CD4-positive, alpha-beta T cell treated with Interleukin-17A for 1 hour (primary cell): ENCODE data around the gene SPTSSB.
A peak's percentile ranks its signal among the peaks of the same experiment; 100 is the strongest.

Experiments
- DNase-seq: peaks from one replicate; pipeline ENCODE4 v3.0.0-alpha.2; 2020

SPTSSB gene

DNA sequence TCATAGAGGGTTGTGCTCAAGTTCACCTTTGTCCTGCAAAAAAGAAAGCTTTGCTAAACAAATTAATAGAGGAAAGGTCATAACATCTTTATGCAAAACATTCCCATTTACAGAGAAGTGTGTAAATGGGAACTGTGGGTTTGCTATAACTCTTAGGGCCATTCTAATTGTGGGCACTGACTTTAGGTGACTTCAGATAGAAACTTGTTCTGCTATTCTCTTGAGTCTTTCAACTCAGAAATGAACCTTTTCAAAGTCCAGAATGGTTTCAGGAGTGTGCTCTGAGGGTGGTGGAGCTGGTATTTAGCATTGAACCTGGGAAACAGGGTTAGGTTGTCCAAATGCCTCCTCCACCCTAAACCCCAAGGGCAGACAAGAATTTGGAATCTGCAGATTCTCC, 34.0 kb downstream of the SPTSSB start:
- no peak for DNase-seq

- no peak for DNase-seq
Measured at GRCh38 chr3:161336661-161337060, 34.7 kb downstream of the SPTSSB start.

- DNase-seq = no peak
Measured at GRCh38 chr3:161333696-161334095, 37.6 kb downstream of the SPTSSB start.

- DNase-seq = no peak
Measured at GRCh38 chr3:161332792-161333191, 38.5 kb downstream of the SPTSSB start.

- DNase-seq = no peak
Measured at GRCh38 chr3:161325059-161325458, 46.3 kb downstream of the SPTSSB start.

DNA sequence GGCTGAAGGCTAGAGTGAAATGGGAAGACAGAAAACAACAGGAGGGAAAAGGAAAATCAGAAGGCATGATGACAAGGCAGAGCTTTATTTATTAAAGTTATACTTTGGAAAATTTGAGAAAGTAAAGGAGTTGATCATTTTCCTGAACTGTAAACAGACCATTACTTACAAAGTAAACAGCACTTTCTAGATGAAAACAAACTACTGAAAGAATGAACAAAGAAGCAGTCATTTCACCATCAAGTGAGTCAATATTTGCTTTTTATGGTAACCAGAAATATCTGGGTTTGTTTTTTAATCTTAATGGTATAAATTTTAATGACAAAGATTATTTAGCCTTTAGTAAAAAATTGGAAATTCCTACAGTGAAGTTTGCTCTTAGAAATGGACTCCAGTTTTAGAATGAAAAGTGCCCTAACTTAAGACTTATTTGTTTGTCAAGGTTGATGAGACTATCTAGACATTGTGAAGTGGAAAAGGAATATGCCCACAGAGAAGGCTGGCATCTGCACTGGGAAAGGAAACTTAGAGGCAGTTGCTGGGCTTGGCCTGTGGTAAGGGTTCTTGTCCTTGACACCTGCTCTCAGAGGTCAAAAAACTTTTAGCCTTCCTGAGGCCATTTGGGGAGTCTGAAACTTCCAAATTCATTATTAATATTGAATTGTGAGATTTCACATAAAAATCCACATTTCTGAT, 47.2 kb downstream of the SPTSSB start:
- DNase-seq = no peak

DNA sequence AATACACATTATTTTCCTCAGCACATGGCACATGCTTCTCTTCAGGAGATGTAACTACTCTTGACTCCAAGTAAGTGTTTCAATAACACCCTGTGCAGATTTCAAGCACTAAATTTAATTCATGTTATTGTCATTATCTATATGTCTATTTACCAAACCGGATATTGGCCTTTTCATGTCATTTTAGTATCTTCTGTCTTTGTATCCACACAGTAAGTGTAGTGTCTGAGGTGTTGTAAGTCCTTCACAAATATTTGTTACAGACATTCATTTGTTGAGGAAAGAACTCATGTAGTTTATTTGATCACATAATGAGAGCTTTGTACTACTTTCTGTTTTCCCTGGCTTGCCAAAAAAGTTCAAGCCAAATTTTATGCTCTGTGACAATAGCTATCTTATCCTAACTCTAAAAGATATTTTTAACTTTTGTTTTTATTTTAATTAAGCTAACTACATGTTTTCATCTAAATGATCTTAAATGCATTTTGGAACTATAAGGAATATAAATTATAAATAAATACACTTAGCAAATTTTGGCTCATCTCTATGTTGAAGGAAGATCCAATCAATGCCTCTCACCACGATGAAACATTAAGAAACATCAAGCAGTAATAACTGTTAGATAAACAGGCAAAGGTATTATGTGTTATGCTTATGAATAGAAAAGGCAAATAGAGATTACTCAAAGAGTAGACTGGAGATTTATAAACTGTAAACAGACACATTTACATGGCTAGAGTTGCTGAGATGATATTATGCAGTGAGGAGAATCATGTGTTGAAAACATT, 48.3 kb downstream of the SPTSSB start:
- DNase-seq = no peak

DNA sequence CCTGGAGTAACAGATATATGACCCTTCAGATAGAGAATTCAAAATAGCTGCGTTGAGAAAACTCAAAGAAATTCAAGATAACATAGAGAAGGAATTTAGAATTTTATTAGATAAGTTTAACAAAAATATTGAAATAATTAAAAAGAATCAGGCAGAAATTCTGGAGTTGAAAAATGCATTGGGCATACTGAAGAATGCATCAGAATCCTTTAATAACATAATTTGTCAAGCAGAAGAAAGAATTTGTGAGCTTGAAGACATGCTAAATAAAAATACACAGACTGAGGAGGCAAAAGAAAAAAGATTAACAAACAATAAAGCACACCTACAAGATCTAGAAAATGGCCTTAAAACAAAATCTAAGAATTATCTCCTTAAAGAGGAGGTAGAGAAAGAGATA, 50.5 kb downstream of the SPTSSB start:
- DNase-seq = no peak

DNA sequence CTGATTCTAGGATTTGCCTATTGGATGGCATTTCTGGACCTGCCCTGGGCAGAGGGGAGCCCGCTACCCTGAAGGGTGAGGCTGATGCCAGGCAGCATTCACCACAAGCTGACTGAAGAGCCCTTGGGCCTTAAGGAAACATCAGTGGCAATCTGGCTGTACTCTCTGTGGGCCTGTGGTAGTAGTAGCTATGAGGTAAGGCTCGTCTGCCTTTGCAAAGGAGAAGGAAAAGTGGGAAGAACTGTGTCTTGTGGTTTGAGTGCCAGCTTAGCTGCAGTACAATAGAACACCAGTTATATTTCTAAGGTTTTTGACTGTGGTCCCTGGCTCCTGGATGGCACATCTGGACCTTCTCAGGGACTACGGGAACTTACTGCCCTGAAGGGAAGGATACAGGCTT, 51.5 kb downstream of the SPTSSB start:
- no peak for DNase-seq

- DNase-seq = no peak
Measured at GRCh38 chr3:161317077-161317476, 54.2 kb downstream of the SPTSSB start.

DNA sequence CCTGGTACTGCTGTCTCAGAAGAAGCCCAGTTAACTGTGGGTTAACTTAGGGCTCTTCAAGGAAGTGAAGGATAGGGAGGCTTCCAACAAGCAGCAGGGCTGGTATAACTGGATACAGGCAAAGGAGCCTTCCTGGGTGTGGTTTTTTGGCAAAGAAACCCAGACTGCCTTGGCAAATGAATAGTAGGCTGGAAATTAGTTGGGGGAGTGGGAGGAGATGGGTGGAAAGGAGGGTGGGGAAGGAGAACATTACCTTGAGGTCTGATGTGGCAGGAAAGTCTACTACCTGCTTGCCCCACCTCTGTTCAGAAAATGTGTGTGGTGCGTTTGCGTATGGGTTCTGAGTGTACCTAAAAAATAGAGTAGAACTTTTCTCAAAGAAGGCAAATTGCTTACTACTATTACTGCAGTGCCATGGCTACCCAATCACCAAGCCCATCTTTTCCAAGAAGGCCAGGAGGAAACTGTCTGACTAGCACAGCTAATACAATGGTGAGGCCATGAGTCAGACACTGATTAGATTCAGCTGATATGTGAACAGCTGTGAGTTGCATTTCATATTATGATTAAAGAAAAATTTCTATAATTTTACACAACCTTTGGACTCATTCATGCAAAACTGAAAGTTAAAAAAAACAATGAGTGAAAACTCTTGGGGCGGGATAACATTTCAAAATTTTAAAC, 55.2 kb downstream of the SPTSSB start:
- DNase-seq = no peak

- no peak for DNase-seq
Measured at GRCh38 chr3:161314836-161315395, 56.4 kb downstream of the SPTSSB start.

GRCh38 chr3:161310649-161311423, 60.5 kb downstream of the SPTSSB start:
- peak; percentile 68 for DNase-seq

DNA sequence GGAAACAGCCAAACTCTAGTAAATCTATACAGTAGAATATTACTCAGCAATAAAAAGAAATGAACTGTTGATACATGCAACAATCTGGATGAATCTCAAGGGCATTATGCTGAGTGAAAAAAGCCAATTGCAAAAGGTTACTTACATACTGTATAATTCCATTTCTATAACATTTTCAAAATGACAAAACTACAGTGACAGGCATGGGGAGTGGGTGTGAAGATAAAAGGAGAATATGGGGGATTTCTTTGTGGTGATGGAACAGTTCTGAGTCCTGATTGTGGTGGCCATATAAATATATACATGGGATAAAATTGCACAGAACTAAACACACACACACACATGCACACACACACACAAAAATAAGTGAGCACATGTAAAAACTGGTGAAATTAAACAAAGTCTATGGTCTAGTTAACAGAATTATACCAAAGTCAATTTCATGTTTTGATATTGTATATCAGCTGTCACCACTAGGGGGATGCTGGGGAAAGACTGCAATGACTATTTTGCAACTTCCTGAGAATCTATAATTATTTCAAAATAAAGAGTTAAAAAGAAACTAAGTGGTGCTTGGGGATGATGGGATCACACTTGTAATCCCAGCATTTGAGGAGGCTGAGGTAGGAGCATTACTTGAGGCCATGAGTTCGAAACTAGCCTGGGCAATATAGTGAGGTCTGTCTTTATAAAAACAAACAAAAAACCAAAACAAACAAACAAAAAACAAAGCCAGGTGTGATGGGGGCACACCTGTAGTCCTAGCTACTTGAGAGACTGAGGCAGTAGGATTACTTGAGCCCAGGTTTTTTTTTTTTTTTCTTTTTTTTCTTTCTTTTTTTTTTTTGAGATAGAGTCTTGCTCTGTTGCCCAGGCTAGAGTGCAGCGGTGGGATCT, 66.0 kb downstream of the SPTSSB start:
- peak; percentile 24 for DNase-seq

GRCh38 chr3:161296814-161297213, 74.5 kb downstream of the SPTSSB start:
- no peak for DNase-seq

GRCh38 chr3:161295325-161295724, 76.0 kb downstream of the SPTSSB start:
- no peak for DNase-seq
